Measurements from ENCODE around the gene LZTS3.
"Not testable (repeated sequence)": the region's sequence is repeated elsewhere in the genome, so short reads cannot be mapped to it uniquely, and the experiment has no call there.

LZTS3 gene

DNA sequence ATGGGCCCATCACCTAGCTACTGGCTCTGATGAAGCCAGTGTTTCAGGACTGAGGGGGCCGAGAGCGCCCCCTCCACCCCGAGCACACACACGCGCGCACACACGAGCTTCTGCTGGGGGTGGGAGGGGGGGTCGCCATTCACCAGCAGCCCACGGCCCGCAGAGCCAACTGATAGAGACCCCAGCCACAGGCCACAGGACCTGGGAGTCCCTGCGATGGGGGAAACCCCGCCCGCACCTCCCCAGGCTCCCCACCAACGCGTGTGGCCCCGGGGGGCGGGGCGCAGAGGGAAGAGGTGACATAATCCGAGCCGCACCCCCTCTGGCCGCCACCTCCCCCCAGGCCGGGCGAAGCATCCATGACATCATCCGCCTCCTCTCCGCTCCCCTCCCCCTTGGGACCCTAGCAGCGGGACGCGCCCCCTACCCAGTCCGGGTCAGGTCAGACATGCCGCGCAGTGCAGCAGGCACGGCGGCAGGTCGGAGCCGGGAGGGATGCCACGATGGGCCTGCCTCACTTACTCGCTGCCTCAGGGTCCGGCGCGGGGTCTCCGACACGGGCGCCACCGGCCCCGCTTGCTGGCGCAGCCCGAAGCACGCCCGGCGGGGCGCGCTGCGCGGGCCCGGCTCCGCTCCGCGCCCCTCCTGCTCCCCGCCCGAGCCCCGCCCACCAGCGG is at the start of gene LZTS3:
LZTS3 (minus strand) TSS at position 617 of the 677 bp plus-strand sequence. CDS start 6,386 bp downstream, outside the sequence.
- DNase-seq (ENCODE audit: low read depth in 2 of 2) = peak; percentile 64 to 70

DNA sequence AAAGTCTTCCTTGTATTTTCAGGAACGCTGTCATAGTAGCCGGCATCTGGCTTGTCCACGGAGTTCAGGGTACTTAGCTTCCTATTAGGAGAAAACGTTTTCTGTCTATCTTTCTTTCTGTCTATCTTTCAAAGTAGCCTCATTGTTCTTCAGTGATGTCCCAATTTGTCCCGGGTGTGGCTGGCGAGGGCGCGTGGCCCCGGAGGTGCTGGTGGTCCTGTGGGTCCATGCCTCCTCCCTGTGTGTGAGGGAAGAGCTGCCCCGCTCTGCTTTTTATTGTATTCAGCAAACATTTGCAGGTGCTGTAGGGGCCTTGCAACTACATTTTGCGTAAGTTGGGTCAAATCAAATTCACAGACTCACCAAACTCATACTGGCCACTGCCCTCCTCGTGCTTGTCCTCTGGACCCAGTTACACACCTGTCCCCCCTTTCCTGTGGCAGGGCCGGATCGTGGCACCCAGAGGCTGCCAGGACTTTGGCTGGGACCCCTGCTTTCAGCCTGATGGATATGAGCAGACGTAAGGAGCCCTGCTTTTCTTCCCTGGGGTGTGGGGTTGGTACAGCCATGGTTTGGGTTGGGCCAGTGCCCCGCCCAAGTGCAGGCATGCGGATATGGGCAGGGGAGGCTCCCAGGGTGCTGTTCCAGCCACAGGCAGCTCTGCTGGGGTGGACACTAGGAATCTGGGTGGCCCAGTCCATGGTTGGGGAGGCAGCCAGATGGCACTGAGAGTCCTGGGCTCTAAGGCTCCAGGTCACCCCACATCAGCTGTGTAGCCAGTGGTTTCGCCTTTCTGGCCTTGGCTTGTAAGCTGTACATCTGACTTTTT is 48.3 kb upstream of the LZTS3 start:
- no peak for DNase-seq (ENCODE audit: low read depth in 2 of 2)

DNA sequence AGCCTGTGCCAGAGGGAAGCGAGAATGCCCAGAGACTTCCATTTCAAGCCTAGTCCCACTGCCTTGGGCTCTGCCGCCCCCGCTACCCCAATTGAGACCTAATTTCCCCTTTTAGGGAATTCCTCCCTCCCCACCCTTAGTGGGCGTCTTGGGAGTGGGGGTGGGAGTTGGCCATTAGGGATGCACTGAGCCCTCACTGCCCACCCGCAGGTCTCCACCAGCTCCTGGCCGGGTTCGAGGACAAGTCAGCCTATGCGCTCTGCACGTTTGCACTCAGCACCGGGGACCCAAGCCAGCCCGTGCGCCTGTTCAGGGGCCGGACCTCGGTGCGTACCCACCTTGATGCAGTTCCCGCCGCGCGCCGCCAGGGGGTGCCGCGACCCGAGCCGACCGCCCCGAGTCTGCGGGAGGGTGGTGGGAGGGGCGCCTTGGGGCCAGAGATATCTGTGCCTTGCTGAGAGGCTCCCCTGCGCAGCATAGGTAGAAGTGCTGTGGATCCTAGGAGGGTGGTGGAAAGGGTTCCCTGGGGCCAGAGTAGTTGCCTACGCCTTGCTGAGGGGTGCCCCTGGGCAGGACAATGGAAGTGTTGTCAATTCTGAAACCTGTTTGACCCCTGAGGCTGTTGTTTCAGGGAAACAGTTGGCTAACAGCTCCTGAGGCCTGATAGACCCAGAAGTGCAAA is 45.1 kb upstream of the LZTS3 start:
- DNase-seq (ENCODE audit: low read depth in 2 of 2) = peak; percentile 73 to 76

DNA sequence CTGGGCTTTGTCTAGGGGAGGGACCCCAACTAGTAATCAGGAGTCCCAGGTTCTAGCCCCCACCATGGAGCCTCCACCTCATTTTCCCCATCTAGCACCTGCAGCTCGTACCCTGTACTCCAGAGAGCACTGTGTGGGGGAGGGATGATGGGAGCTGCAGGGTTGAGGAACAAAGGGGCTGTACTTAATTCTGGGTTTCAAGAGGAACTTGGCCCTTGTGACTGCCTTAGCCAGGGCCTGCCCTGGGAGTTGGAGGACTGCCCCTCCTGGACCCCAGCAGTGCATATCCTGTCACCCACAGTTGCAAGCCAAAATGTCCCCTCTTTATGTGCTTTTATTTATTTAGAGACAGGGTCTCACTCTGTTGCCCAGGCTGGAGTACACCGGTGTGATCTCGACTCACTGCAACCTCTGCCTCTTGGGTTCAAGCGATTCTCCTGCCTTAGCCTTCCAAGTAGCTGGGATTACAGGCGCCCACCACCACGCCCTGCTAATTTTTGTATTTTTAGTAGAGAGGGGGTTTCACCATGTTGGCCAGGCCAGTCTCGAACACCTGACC is 42.1 kb upstream of the LZTS3 start:
- not testable (repeated sequence) for DNase-seq (ENCODE audit: low read depth in 2 of 2)

DNA sequence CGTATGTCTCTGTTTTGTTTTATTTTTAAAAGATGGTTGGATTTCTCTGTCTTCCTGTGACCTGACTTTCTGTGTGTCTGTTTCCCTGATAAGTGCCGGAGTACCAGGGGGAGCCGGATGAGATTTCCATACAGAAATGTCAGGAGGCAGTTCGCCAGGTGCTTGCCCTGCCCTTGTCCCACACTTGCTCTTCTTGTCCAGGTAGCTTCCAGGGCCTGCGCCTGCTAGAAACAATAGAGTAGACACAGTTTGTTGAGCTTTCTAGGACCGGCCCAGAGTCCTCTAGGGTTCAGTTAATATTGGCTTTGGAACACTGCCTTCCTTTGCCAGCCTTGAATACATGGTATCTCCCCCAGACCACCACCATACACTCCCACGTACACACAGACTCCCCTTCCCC is 39.9 kb upstream of the LZTS3 start:
- DNase-seq (ENCODE audit: low read depth in 2 of 2) = no peak

DNA sequence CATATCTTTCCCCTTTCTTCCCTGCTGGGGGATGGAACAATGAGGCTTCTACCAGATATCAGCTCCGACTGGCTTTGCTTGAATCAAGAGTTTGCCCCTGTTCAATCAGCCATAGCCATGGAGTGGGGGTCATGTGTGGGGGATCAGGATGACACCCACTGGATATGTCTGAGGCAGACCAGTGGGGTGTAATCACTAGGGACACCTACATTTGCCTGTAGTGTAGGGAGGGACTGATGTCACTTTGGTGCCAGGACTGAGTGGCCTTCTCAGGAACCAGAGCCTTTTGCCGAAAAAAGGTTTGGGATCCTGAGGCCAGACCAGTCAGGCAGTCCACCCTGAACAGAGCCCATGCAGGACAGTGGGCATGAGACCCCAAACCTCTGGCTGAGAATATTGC is 37.0 kb upstream of the LZTS3 start:
- no peak for DNase-seq (ENCODE audit: low read depth in 2 of 2)

DNA sequence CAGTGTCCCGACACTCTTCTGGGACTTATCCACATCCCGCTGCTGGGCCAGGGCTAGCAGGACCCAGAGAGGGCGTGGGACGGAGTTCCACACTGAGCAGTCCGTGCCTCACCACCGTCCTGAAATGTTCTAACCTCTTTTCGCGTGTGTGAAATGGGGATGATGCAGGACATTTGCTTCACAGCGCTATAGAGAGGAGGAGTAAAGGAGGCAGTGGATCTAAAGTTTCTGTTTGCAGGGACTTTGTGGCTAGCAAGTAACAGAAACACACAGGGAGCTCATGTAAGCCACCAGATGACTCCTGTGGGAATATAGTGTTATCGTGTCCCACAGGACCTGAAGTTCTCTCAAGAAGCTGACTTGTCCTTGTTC is 36.6 kb upstream of the LZTS3 start:
- DNase-seq (ENCODE audit: low read depth in 2 of 2) = no peak

DNA sequence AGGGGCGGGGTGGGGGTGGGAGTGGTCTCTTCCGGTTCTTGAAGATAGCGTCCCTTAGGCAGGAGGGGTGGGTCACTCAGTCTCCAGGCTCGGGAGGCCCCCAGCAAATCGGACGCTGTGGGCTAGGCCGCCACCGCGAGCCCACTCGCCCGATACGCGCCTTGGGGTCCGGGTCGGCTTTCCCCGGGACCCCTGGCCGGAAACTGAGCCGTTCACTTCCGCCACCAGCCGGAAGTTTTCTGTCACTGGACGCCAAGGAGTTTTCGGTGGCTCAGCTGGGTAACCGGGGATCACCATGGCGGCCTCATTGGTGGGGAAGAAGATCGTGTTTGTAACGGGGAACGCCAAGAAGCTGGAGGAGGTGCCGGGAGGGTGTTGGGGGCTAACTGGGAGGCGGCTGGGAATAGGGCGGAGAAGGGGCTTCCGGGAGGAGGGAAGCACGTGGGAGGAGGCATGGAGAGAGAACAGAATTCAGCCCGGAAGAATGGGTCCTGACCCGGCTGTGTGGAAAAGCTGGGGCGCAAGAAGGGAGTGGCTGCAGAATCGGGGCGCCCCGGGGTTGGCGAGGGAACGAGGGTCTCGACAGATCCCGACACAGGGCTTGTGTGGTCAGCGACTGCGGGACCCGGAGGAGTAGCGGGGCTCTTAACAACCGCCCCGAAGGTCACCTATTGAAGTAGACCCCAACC is 36.1 kb upstream of the LZTS3 start, which contains the start of gene ITPA:
ITPA (plus strand) TSS at position 242 of the 689 bp plus-strand sequence; CDS start at position 296, 54 bp downstream.
- peak; percentile 37 to 47 for DNase-seq (ENCODE audit: low read depth in 2 of 2)

DNA sequence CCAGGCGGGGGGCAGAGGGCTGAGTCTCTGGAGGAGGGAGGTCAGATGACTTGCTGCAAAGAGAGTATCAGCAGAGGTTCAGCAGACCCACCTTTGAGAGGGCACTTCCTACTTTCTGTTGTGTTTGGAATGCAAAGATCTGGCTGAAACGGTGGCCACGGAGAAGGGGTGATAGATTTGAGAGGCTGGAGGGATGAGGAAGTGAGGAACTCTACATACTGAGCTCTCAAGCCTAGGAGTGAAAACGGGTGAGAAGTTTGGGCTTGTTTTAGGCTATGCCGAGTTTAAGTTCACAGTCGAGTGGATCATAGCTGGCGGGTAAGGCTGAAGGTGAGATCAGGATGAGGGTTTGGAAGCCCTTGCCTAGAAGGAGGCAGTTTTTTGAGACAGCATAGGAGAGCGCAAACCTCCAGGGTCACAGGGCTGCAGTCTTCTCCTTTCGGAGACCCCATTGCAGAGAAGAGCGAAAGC is 35.5 kb upstream of the LZTS3 start:
- no peak for DNase-seq (ENCODE audit: low read depth in 2 of 2)

DNA sequence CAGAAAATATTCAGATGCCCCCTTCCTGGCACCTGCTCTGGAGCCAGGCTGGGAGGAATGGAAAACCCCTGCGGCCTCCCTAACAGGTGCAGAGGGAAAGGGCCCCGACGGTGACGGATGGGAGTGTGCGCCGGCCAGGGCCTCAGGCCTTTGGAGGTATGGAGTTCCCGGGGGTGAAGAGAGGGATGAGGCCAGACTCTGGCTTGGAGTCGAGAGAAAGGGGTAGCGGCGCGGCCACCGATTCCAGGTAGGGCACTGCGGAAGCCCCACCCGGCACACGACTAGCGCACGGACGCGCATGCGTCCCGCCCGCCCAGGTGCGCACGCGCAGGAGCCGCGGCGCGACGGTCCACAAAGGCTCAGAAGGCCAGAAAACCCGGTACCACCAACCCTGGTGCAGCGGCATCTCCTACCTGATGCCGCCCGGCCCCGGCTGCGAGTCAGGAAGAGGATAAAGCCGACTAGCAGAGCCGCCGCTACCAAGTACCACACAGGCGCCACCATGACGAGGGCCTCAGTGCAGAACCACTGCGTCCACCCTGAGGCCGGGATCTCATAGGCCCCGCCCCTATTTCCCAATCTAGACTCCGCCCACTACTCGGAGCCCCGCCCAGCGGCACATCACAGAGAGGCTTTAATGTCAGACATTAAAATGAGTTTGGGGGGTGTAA is 30.9 kb upstream of the LZTS3 start, which contains the start of gene DDRGK1:
DDRGK1 (minus strand) TSS at position 559 of the 671 bp plus-strand sequence; CDS start at position 504, 55 bp downstream.
- DNase-seq (ENCODE audit: low read depth in 2 of 2) = peak; percentile 80 to 91

DNA sequence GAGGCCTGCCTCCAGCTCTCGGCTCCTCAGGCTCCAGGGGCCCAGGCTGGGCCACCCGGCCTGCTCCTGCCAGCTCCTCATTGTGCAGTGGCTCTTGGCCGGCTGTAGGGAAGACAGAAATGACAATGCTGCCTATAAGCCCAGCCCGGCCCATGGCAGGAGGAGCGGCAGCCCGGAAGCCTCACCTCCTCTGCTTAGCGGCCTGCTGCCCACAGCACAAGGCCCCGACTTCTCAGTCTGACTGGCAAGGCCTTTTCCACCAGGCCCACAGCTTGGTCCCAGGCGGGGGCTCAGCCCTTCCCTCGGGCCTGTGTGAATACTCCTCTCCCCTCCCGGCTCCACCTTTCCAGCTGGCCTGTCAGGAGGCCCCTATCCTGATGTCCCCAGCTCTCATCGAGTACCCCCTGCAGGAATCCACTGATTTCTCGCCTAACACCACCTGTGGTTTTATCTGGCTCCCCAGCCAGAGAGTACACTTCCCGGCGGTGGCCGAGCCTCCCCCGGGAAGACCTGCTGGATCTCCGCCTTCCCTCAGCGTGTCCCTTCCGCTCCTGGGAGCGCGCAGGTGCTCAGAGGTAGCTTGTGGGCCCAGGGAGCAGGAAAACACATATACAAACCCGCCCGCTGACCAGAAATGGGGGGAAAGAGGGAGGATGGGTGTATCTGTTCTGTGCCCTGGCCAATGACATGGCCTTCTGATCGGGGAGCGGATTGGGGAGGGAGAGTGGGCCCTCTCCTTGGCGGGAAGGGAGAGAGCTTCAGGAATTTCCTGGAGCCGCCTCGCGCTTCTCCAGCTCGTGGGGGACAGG is 30.2 kb upstream of the LZTS3 start:
- DNase-seq (ENCODE audit: low read depth in 2 of 2) = peak; percentile 30 to 36

DNA sequence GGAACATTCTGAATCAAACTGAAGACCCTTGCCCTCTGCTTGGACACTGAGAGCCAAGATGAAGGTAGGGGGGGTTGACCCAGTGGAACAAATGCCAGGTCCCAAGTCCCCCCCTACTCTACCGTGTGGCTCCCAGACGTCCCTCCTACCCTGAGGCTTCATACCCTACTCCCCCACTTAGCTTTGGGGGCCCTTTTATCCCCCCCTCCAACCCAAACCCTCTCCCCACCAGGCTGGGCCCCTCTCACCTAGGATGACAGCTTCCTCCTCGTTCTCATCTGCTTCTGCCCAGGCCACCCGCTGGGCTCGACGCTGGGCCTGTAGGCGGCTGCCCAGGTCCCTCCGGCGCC is 29.6 kb upstream of the LZTS3 start:
- no peak for DNase-seq (ENCODE audit: low read depth in 2 of 2)

DNA sequence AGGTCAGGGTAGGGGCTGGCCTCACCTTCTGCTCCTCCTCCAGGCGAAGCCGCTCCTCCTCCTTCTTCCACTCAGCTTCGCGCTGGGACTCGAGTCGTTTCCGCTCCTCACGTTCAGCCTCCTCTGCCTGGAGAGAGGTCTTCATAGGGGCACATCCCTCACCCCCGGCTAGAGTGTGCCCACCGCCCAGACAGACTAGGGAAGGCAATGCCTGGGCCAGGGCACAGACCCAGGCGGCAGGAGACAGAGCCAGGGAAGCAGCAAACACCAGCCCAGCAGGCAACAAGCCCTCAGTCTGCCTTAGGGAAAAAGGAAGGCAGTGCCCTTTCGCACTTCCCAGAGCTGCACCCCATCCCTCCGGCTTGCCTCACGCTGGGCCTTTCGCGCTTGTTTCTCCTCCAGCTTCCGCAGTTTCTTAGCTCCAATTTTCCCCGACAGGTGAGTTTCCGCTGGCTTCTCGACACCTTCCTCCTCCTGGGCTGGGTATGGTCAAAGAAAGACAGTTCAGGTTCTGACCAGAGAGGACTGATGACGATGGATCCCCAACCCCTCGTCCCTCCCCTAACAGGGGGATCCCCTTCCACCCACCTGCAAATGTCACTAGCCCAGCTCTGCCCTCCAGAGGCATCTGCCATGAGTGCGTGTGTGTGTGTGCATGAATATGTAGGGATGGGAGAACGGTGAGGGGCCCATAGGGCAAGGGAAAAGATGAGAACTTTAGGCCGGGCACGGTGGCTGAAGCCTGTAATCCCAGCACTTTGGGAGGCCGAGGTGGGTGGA is 26.8 kb upstream of the LZTS3 start:
- DNase-seq (ENCODE audit: low read depth in 2 of 2) = no peak

DNA sequence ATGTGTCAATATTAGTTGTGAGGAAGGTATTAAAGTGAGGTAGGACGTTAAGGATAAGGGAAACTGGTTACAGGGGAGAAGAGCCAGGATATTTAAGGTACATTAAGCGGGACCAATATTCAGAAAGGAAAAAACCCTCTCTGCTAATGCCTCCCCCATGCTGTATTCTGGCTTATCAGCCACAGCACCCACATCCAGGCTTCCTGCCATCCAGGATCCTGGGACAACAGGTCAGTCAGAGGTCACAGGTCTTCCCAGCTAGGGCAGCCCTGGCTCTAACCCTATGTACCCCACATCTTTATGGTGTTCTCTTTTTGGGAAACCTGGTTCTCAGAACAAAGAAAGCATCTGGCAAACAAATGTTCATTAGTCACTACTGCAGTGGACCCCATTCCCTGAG is 25.9 kb upstream of the LZTS3 start:
- no peak for DNase-seq (ENCODE audit: low read depth in 2 of 2)

DNA sequence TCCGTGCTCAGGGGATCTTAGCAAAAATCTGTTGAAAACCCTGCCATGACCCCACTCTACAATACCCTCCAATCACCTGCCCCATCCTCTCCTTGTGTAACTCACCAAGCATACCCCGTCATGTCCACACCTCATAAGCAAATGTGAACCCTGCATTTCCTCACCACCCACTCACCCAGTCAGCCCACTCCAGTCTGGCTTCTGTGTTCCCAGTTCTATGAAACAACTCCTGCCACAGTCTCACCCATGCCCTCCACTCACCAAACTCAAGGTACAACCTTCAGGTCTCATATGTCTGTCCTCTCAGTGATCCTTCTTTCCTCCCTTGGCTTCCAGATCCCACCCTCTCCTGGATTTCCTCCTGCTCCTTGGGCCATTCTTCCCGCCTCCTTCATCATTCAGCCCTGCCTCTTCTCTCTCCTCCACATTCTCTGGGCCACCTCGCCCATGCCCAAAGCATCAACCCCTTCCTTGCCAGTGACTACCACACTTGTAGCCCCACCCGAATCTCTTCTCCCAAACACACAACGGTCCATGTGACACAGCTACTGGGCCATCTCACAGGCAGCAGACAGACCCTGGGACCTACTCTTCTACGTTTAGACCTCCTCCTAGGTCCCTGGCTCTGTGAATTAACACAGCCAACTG is 22.4 kb upstream of the LZTS3 start:
- no peak for DNase-seq (ENCODE audit: low read depth in 2 of 2)

DNA sequence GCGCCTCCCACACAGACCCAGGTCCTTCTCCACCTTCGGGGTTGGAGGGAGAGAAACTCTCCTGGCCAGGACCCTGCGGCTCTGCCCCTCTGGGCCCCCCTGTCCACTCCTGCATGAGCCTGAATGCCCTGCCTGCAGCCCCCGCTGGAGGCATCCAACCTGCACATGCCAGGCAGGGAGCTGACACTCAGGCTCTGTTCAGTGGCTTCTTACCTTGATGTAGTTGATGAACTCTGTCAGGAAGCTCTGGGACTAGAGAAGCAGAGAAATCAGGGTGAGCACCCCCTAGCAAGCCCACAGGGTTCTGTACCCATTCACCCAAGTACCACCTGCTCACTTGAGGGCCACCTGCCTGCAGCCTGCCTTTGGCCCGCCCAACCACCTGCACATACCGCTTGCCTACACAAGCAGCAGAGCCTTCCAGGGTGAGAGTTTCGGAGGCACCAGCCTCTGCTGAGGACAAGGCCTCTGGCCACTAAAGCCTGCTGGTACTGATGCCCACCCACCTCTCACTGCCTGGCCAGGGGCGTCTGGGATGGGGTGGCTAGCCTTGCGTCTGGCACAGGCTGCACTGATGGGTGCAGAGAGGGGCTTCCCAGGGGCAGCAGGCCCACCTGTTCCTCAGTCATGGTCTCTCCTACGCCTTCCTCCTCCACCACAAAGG is 21.4 kb upstream of the LZTS3 start:
- DNase-seq (ENCODE audit: low read depth in 2 of 2) = no peak

DNA sequence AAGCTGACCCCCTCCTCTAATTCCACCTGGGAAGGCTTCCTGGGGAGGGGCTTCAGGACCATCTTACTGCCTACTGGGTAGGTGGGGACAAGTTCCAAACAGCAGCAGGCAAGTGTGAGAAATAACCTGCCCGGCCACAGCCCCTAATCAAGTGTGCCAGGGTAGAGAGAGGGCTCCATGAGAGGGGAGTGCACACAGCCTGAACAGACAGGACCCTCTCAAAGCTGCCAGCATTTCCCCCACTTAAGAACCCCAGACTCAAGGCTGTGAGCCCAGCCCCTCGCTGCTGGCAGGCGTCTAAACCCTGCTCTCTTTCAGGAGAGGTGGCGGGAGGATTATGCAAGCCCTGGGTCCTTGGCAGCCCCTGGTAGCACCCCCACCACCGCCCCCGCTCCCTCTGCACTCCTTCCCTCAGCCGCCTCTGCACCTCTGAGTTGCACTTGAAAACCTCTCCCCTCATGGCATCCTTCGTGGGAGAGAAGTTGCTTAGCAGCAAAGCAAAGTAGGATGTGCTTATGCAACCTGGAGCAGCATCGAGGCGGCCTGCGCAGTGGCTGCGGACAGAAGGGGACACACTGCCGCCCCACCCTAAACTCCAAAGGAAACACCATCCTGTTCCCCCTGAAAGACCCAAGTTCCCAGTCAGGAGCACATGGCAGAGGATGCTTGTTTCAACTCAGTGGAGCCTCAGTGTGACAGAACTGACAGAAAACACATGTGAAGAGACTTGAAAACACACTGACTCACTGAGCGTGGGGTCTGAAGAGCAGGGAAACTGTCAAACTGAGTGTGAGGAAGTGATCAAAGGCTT is 20.7 kb upstream of the LZTS3 start:
- no peak for DNase-seq (ENCODE audit: low read depth in 2 of 2)
